ENCODE measurements around the gene KCNQ2. TPM values are rescaled to one million over a fixed set of nuclear protein-coding genes. Genes with fewer than 3 reads are reported as not detected.

KCNQ2 gene
- total RNA-seq, 4 donors from 2014 or later: not detected

DNA sequence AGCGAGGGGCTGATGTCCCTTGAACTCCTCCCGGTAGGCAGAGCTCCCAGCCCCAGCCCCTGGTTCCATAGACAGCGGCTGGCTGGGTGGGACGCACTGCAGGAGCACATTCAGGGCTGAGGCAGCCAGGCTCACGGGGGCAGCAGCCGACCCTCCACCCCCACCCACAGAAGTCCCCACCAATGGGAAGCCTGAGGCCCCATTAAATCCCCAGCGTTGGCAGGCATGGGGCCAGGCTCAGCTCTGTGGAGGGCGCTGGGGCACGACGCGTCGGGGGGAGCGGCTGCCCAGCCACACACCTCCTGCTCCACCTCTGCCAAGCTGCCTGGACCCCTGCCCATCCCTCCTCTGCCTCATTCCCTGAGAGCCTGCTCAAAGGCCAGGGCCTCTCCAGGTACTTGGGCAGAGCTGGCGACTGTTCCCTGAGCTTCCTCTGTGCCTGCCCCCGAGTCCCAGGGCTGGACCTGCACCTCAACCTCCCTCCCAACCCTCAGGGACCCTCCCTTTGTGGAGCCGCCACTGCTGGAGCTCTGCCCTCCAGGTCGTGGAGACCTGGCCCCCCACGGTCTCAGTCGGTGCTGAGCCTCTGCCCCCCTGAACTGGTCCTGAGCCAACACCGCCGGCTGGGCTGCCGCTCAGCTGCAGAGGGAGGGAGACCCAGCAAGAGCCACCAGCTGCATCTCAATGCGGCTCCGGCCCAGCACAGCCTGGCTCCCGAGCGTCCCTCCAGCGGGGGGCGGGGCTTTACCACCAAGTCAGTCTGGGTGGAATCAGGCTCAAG, 120.5 kb downstream of the KCNQ2 start:
- TF ChIP-seq, protein P1, sequence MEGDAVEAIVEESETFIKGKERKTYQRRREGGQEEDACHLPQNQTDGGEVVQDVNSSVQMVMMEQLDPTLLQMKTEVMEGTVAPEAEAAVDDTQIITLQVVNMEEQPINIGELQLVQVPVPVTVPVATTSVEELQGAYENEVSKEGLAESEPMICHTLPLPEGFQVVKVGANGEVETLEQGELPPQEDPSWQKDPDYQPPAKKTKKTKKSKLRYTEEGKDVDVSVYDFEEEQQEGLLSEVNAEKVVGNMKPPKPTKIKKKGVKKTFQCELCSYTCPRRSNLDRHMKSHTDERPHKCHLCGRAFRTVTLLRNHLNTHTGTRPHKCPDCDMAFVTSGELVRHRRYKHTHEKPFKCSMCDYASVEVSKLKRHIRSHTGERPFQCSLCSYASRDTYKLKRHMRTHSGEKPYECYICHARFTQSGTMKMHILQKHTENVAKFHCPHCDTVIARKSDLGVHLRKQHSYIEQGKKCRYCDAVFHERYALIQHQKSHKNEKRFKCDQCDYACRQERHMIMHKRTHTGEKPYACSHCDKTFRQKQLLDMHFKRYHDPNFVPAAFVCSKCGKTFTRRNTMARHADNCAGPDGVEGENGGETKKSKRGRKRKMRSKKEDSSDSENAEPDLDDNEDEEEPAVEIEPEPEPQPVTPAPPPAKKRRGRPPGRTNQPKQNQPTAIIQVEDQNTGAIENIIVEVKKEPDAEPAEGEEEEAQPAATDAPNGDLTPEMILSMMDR (IDR thresholded peaks at IDR 0.05): no peak
- no peak for ATAC-seq (ENCODE audit: low FRiP score)
- no peak for DNase-seq (ENCODE audit: low spot score)

DNA sequence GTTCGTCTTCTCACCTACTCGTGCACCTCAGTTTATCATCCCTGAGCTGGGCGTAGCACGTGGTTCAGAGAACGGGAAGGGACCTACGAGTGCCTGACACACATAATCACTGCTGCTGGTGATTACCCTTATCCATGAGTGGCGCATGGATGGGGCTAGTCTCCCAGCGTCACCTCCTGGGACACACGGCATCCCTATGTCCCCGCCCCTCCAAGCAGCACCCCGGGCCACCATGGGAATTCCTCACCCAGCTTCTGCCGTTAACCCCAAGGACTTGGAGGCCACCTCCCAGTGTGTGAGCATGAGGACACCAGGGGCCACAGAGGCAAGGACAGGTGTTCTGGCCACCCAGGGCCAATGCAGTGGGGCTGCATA, 121.1 kb downstream of the KCNQ2 start:
- TF ChIP-seq, protein P1 (IDR thresholded peaks at IDR 0.05): no peak
- DNase-seq (ENCODE audit: low spot score): no peak
- no peak for ATAC-seq (ENCODE audit: low FRiP score)

DNA sequence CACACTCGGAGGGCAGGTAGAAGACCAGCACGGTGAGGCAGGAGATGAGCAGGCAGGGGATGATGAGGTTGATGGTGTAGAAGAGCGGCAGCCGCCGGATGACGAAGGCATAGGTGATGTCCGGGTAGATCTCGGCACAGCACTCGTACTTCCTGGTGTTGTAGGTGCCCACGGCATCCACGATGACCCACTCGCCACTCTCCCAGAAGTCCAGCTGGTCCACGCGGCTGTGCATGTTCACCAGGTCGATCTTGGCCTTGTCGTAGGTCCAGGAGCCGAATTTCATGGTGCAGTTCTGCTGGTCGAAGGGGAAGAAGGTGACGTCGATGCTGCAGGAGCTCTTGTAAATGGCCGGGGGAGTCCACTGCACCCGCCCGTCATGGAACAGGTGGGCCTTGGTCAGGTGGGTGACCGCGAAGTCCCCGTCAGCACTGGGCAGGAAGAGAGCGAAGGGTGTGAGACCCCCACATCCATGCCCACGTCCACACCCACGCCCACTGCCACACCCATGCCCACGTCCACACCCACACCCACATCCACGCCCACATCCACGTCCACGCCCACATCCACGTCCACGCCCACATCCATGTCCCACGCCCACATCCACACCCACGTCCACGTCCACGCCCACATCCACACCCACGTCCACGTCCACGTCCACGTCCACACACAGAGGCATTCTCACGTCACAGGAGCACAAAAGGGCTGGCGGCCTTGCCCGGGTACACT, 121.7 kb downstream of the KCNQ2 start:
- TF ChIP-seq, protein P1 (IDR thresholded peaks at IDR 0.05): no peak
- ATAC-seq (ENCODE audit: low FRiP score) (no peak), DNase-seq (ENCODE audit: low spot score) (no peak)

Other genes with a start within 250 kb of the KCNQ2 start
- 1 to 10 TPM in 1 of 4 donors, under 1 TPM in 1, not detected in 2; 0.48 to 3.0 TPM for gene BIRC7, start 236.8 kb downstream of the KCNQ2 start, total RNA-seq
- not detected for gene NKAIN4, start 218.2 kb downstream of the KCNQ2 start, total RNA-seq
- gene ARFGAP1, start 199.8 kb downstream of the KCNQ2 start, total RNA-seq: 10 to 100 TPM; 29.2 to 59.7 (median 41.3) TPM
- gene COL20A1, start 179.5 kb downstream of the KCNQ2 start, total RNA-seq: not detected
- gene CHRNA4, start 111.3 kb downstream of the KCNQ2 start, total RNA-seq: not detected
- 1 to 10 TPM in 3 of 4 donors, not detected in 1; 2.1 to 4.7 (median 2.8) TPM for gene EEF1A2, start 26.4 kb upstream of the KCNQ2 start, total RNA-seq
- gene PPDPF, start 48.1 kb upstream of the KCNQ2 start, total RNA-seq: 100 to 1,000 TPM in 1 of 4 donors, 10 to 100 TPM in 3; 22.2 to 108 (median 75.8) TPM
- gene PTK6, start 64.7 kb upstream of the KCNQ2 start, total RNA-seq: under 1 TPM in 3 of 4 donors, not detected in 1; 0.12 to 0.63 (median 0.28) TPM
- gene SRMS, start 75.1 kb upstream of the KCNQ2 start, total RNA-seq: not detected
- gene FNDC11, start 81.5 kb upstream of the KCNQ2 start, total RNA-seq: under 1 TPM in 2 of 4 donors, not detected in 2; 0.19 to 0.38 TPM
- 10 to 100 TPM; 12.1 to 58.1 (median 31.8) TPM for gene HELZ2, start 101.6 kb upstream of the KCNQ2 start, total RNA-seq
- gene GMEB2, start 154.4 kb upstream of the KCNQ2 start, total RNA-seq: 10 to 100 TPM in 1 of 4 donors, 1 to 10 TPM in 3; 6.6 to 12.8 (median 9.2) TPM
- 10 to 100 TPM in 2 of 4 donors, 1 to 10 TPM in 2; 7.6 to 17.4 (median 12.0) TPM for gene STMN3, start 180.8 kb upstream of the KCNQ2 start, total RNA-seq
- gene RTEL1, start 185.7 kb upstream of the KCNQ2 start, total RNA-seq: 10 to 100 TPM; 10.2 to 34.4 (median 21.6) TPM
- 10 to 100 TPM; 10.5 to 91.9 (median 12.3) TPM for gene TNFRSF6B, start 224.0 kb upstream of the KCNQ2 start, total RNA-seq
- 10 to 100 TPM; 25.5 to 44.3 (median 40.9) TPM for gene ARFRP1, start 235.3 kb upstream of the KCNQ2 start, total RNA-seq
- 10 to 100 TPM; 13.2 to 34.5 (median 20.6) TPM for gene ZGPAT, start 235.4 kb upstream of the KCNQ2 start, total RNA-seq